DND-41 (cell line): ENCODE results near the gene GCN1.

Source experiments
- CTCF ChIP-seq: IDR thresholded peaks from 2 replicates; pipeline ENCODE4 v1.5.1; 2012; ENCODE audit warnings: borderline replicate concordance, low read length, moderate library complexity, mild to moderate bottlenecking; ENCODE audit not compliant: poor library complexity, severe bottlenecking; ENCODE audit errors: extremely low read depth
- EZH2 ChIP-seq: IDR thresholded peaks from 3 replicates; pipeline ENCODE4 v1.6.1; 2012; ENCODE audit warnings: borderline replicate concordance, low read depth, mild to moderate bottlenecking, moderate library complexity, low read length, inconsistent platforms; ENCODE audit not compliant: severe bottlenecking

GRCh38 chr12:120085920-120086645 is 108.4 kb downstream of the GCN1 start:
- no peak for TF ChIP-seq CTCF
- no peak for TF ChIP-seq EZH2
